OCI-LY3 (cell line): ENCODE results near the gene HOXB3.

Experiments used
- H2AFZ ChIP-seq: fragments of 200-600, 300-600 bp; shearing (Covaris generic); 2 replicates; pipeline ENCODE4 v1.6.0; 2014; ENCODE audit warnings: antibody characterized with exemption, low read depth, low read length
- H3K27ac ChIP-seq: fragments of 200-600, 300-600 bp; sonication (generic); 2 replicates; pipeline ENCODE4 v1.5.1; 2014; ENCODE audit warnings: mild to moderate bottlenecking, low read length, moderate library complexity, mixed read lengths
- H3K27me3 ChIP-seq: fragments of 200-600, 300-600 bp; sonication (generic); 2 replicates; pipeline ENCODE4 v1.6.1; 2014; ENCODE audit warnings: low read depth, low read length, mixed read lengths
- H3K36me3 ChIP-seq: fragments of 200-600, 300-600 bp; sonication (generic); replicated peaks from 2 replicates; pipeline ENCODE3; 2014; ENCODE audit warnings: low read depth, low read length, mixed read lengths
- H3K4me1 ChIP-seq: fragments of 300-600, 200-600 bp; sonication (generic); 2 replicates; pipeline ENCODE4 v1.6.1; 2014; ENCODE audit warnings: low read length, mixed read lengths
- H3K4me2 ChIP-seq: fragments of 200-600, 300-600 bp; sonication (generic); 2 replicates; pipeline ENCODE4 v1.6.1; 2014; ENCODE audit warnings: low read length, mixed read lengths
- H3K4me3 ChIP-seq: fragments of 300-600, 200-600 bp; sonication (generic); 2 replicates; pipeline ENCODE4 v1.5.1; 2014; ENCODE audit warnings: antibody characterized with exemption, mild to moderate bottlenecking, low read length, moderate library complexity
- H3K79me2 ChIP-seq: fragments of 300-600, 200-600 bp; shearing (Covaris generic); 2 replicates; pipeline ENCODE4 v1.6.1; 2014; ENCODE audit warnings: mild to moderate bottlenecking, low read length, mixed read lengths
- H3K9ac ChIP-seq: fragments of 300-600, 200-600 bp; shearing (Covaris generic); 2 replicates; pipeline ENCODE4 v1.6.0; 2014; ENCODE audit warnings: mild to moderate bottlenecking, low read length, moderate library complexity
- H3K9me3 ChIP-seq: fragments of 200-600, 300-600 bp; shearing (Covaris generic); 2 replicates; pipeline ENCODE4 v1.6.1; 2014; ENCODE audit warnings: low read length, mixed read lengths; ENCODE audit not compliant: insufficient read depth
- H4K20me1 ChIP-seq: fragments of 200-600, 300-600 bp; sonication (generic); 2 replicates; pipeline ENCODE4 v1.6.1; 2016; ENCODE audit warnings: low read length, mixed read lengths; ENCODE audit not compliant: insufficient read depth
- CTCF ChIP-seq: fragments of 200-600, 300-600 bp; sonication (generic); IDR thresholded peaks from 2 replicates; pipeline ENCODE4 v1.5.1; 2014; ENCODE audit warnings: antibody characterized with exemption, low read length, low read depth
- EZH2phosphoT487 ChIP-seq: fragments of 200-600 bp; shearing (Covaris generic); IDR thresholded peaks from 2 replicates; pipeline ENCODE4 v1.6.1; 2018; ENCODE audit warnings: antibody characterized with exemption, mixed run types, low read depth

Gene HOXB3

GRCh38 chr17:48586355-48587258 is 3.4 kb downstream of the HOXB3 start:
- peaks cover 5% of the 10 kb centered on the region; the same call in 1 of the 2 replicates for H3K79me2 ChIP-seq

GRCh38 chr17:48584223-48584741 is 5.8 kb downstream of the HOXB3 start:
- Histone ChIP-seq H3K27ac (no peak overlapping the region), H3K4me1 (peaks cover 53% of the 10 kb centered on the region), H3K36me3 (no peaks in the 10 kb centered on the region), H2AFZ (no peak overlapping the region), H3K9me3 (no peaks in the 10 kb centered on the region), H3K79me2 (peaks cover 14% of the 10 kb centered on the region; the same call in 1 of the 2 replicates), H3K27me3 (peaks cover 34% of the 10 kb centered on the region), H3K4me3 (peak overlapping the region; percentile 95), H3K9ac (peak overlapping the region; percentile 93), H3K4me2 (peak overlapping the region; percentile 98), H4K20me1 (no peaks in the 10 kb centered on the region)
- TF ChIP-seq EZH2phosphoT487, result no peak
- TF ChIP-seq CTCF, result no peak

More at GRCh38 chr17:48586355-48587258, 3.4 kb downstream of the HOXB3 start:
- Histone ChIP-seq H3K9ac (peak overlapping the region; percentile 71), H3K4me1 (peaks cover 46% of the 10 kb centered on the region), H4K20me1 (no peaks in the 10 kb centered on the region), H3K9me3 (no peaks in the 10 kb centered on the region), H2AFZ (peak overlapping the region; percentile 44; the same call in 1 of the 2 replicates), H3K4me2 (peak overlapping the region; percentile 98), H3K27me3 (peaks cover 39% of the 10 kb centered on the region), H3K36me3 (no peaks in the 10 kb centered on the region), H3K4me3 (peak overlapping the region; percentile 95), H3K27ac (no peak overlapping the region)
- TF ChIP-seq EZH2phosphoT487 (no peak), CTCF (no peak)

- Histone ChIP-seq H3K4me2 (peak overlapping the region; percentile 98), H3K27ac (no peak overlapping the region), H3K9me3 (no peaks in the 10 kb centered on the region), H2AFZ (no peak overlapping the region), H3K36me3 (no peaks in the 10 kb centered on the region), H3K9ac (0 out of 2 replicates have a peak overlapping the region, but pooled peaks have one; percentile 93), H3K4me3 (no peak overlapping the region), H4K20me1 (no peaks in the 10 kb centered on the region), H3K27me3 (peaks cover 29% of the 10 kb centered on the region), H3K79me2 (peaks cover 19% of the 10 kb centered on the region; the same call in 1 of the 2 replicates), H3K4me1 (peaks cover 51% of the 10 kb centered on the region)
- no peak for TF ChIP-seq EZH2phosphoT487
- no peak for TF ChIP-seq CTCF
Measured at GRCh38 chr17:48583708-48584222, 6.3 kb downstream of the HOXB3 start.

GRCh38 chr17:48582750-48583069 is 7.3 kb downstream of the HOXB3 start:
- Histone ChIP-seq H3K27ac (no peak overlapping the region), H4K20me1 (no peaks in the 10 kb centered on the region), H3K4me3 (peak overlapping the region; percentile 90; the same call in 1 of the 2 replicates), H3K27me3 (peaks cover 18% of the 10 kb centered on the region), H3K4me1 (peaks cover 51% of the 10 kb centered on the region), H3K36me3 (no peaks in the 10 kb centered on the region), H2AFZ (no peak overlapping the region), H3K79me2 (peaks cover 23% of the 10 kb centered on the region), H3K4me2 (peak overlapping the region; percentile 98), H3K9ac (peak overlapping the region; percentile 99; the same call in 1 of the 2 replicates), H3K9me3 (no peaks in the 10 kb centered on the region)
- TF ChIP-seq CTCF (no peak), EZH2phosphoT487 (no peak)
